ENCODE measurements around the gene MAP3K13. TPM values are rescaled to one million over a fixed set of nuclear protein-coding genes. Genes with fewer than 3 reads are reported as not detected.

The MAP3K13 gene
- total and polyA plus RNA-seq, 3 donors from 2014 or later, result 37.1 to 66.5 (median 43.7) TPM

DNA sequence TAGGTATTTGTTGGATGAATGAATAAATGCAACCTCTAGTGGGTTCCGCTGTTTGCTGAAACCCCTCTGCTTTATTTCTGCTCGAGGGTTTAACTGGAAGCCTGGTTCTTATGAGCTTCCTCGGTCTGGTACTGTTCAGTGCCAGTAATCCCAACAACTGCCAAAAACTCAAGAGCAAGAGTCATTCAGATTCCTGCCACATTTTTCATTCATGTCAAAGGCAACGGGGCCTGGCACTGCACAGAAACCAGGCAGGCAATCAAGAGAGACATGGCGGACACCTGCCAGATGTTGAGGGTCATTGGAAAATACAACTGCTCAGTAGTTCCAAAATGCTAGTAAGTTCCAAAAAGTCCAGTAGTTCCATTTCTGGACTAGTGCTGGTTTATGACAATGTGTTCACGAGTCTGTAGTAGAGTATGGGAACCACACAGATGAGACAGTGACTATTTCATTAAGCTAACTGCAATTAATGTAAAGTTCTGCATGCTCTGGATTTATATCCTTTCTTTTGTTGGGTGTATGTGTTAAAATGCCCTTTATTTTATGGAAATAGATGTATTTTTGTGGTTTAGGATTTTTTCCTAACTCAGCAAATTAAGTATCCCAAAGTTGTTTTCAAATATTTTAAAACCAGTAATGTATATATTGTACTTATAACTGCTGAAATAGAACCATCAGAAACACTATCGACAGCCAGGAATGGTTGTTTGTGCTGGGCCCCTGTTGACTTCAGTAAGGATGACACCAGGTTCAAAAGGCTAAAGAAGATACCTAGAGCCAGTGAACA, 158.6 kb downstream of the MAP3K13 start:
- DNase-seq, result no peak
- no peaks in the 10 kb centered on the region for H3K9me3 ChIP-seq
- intact Hi-C loops (cut with DNase I; ENCODE audit: low total_unique reads), result no loop called here
- H3K27ac ChIP-seq, result no peak overlapping the region
- no peaks in the 10 kb centered on the region for H3K4me1 ChIP-seq
- no peaks in the 10 kb centered on the region for H3K36me3 ChIP-seq (ENCODE audit: low read depth, missing control alignments)
- H3K27me3 ChIP-seq, result no peaks in the 10 kb centered on the region
- TF ChIP-seq, protein P1, sequence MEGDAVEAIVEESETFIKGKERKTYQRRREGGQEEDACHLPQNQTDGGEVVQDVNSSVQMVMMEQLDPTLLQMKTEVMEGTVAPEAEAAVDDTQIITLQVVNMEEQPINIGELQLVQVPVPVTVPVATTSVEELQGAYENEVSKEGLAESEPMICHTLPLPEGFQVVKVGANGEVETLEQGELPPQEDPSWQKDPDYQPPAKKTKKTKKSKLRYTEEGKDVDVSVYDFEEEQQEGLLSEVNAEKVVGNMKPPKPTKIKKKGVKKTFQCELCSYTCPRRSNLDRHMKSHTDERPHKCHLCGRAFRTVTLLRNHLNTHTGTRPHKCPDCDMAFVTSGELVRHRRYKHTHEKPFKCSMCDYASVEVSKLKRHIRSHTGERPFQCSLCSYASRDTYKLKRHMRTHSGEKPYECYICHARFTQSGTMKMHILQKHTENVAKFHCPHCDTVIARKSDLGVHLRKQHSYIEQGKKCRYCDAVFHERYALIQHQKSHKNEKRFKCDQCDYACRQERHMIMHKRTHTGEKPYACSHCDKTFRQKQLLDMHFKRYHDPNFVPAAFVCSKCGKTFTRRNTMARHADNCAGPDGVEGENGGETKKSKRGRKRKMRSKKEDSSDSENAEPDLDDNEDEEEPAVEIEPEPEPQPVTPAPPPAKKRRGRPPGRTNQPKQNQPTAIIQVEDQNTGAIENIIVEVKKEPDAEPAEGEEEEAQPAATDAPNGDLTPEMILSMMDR (IDR thresholded peaks at IDR 0.05), result no peak
- TF ChIP-seq POLR2A (IDR thresholded peaks at IDR 0.05), result no peak
- H3K4me3 ChIP-seq, result no peak overlapping the region
- WGBS, 2 donors, result 89 to 90% methylated on average over 7 of the region's 7 CpGs

DNA sequence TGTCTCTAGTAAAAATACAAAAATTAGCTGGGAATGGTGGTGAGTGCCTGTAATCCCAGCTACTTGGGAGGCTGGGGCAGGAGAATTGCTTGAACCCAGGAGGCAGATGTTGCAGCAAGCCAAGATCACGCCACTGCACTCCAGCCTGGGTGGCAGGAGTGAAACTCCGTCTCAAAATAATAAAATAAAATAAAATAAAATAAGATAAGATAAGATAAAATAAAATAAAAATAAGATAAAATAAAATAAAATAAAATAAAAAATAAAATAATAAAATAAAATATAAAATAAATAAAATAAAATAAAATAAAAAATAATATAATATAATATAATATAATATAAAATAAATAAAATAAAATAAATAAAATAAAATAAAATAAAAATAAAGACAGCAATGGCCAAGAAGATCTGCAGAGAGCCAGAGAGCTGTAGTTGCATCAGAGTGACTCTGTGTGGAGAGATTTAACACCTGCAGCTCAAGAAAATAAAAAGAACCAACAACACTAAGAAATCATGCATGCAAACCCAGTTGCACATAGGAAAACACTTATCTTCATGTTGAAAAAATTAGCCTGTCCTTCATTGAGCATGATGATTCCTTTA, 163.5 kb downstream of the MAP3K13 start:
- Histone ChIP-seq H3K4me1 (no peaks in the 10 kb centered on the region), H3K36me3 (ENCODE audit: low read depth, missing control alignments) (no peaks in the 10 kb centered on the region), H3K27me3 (no peaks in the 10 kb centered on the region), H3K4me3 (no peak overlapping the region), H3K9me3 (no peaks in the 10 kb centered on the region), H3K27ac (no peak overlapping the region)
- WGBS, 2 donors, result 94 to 97% methylated on average over 2 of the region's 2 CpGs
- intact Hi-C loops (cut with DNase I; ENCODE audit: low total_unique reads), result no loop called here
- no peak for DNase-seq
- no peak for TF ChIP-seq POLR2A (IDR thresholded peaks at IDR 0.05)
- TF ChIP-seq, protein P1 (IDR thresholded peaks at IDR 0.05), result no peak

DNA sequence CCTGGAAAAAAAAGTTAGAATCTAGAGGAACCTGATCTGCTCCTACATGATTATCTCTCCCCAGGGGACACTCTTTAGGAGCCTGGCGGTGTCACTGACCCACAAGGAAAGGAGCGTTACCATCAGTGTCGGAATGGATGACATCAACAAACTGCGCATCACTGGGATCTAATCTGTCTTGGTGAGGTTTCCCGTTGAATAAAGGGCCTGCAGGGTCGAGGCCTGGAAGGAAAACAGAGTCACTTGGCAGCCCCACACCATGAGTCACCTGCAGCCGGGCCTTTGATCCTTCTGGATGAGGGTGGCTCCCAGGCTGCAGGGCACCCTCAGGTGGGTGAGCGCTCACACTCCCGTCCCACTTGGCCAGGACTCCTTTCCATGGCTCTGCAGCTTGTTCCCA, 164.4 kb downstream of the MAP3K13 start:
- no peak for DNase-seq
- H3K27ac ChIP-seq, result no peak overlapping the region
- H3K9me3 ChIP-seq, result no peaks in the 10 kb centered on the region
- TF ChIP-seq, protein P1 (IDR thresholded peaks at IDR 0.05), result no peak
- no peak for TF ChIP-seq POLR2A (IDR thresholded peaks at IDR 0.05)
- no peaks in the 10 kb centered on the region for H3K4me1 ChIP-seq
- no peaks in the 10 kb centered on the region for H3K36me3 ChIP-seq (ENCODE audit: low read depth, missing control alignments)
- intact Hi-C loops (cut with DNase I; ENCODE audit: low total_unique reads), result no loop called here
- H3K4me3 ChIP-seq, result no peak overlapping the region
- WGBS, 2 donors, result 56 to 73% methylated on average over 9 of the region's 9 CpGs
- H3K27me3 ChIP-seq, result no peaks in the 10 kb centered on the region

DNA sequence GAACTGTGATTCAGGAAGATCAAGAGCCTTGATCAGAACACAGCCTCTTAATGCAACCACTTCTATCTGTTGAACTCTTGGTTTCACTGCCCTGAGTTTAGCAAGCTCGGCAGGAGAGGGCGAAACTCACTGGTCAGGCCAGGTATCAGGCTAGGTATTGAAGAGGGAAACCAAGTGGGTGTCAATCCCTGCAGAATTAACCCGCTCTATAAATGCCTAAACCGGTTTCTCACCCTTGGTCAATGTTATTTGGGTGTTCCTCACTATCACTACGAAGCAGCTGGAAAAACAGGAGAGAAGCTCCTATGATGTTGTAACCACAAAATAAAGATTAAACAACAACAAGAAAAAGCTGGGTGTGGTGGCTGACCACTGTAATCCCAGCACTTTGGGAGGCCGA, 165.6 kb downstream of the MAP3K13 start:
- H3K36me3 ChIP-seq (ENCODE audit: low read depth, missing control alignments), result no peaks in the 10 kb centered on the region
- TF ChIP-seq POLR2A (IDR thresholded peaks at IDR 0.05), result no peak
- TF ChIP-seq, protein P1 (IDR thresholded peaks at IDR 0.05), result no peak
- no peaks in the 10 kb centered on the region for H3K4me1 ChIP-seq

More for the DNA sequence above, 165.6 kb downstream of the MAP3K13 start:
- Histone ChIP-seq H3K27me3 (no peaks in the 10 kb centered on the region), H3K4me3 (no peak overlapping the region), H3K9me3 (no peaks in the 10 kb centered on the region), H3K27ac (no peak overlapping the region)
- WGBS, 2 donors, result 85 to 89% methylated on average over 6 of the region's 6 CpGs
- DNase-seq, result no peak
- intact Hi-C loops (cut with DNase I; ENCODE audit: low total_unique reads), result no loop called here

Data from testis (tissue), 3 donors.